ENCODE measurements around the gene SUPT3H. TPM values are rescaled to one million over a fixed set of nuclear protein-coding genes. Genes with fewer than 3 reads are reported as not detected.

The SUPT3H gene
- total and polyA plus RNA-seq, 2 of the 13 experiments (the other 11 are each of a cell fraction or from before 2014, with no cell fraction given), result 11.9 to 36.1 TPM

GRCh38 chr6:45199554-45199953 is 178.2 kb downstream of the SUPT3H start (continued):
- TF ChIP-seq HMG20A (CRISPR knock-in tag; IDR thresholded peaks at IDR 0.05; ENCODE audit: borderline replicate concordance), result peak; percentile 80
- TF ChIP-seq SOX5 (CRISPR knock-in tag; IDR thresholded peaks at IDR 0.05; ENCODE audit: borderline replicate concordance), result peak; percentile 84
- TF ChIP-seq MXD4 (CRISPR knock-in tag; IDR thresholded peaks at IDR 0.05), result 0 out of 2 replicates have a peak, but pooled peaks have one; percentile 35
- peak; percentile 57 for TF ChIP-seq ZNF503 (CRISPR knock-in tag; IDR thresholded peaks at IDR 0.05)
- TF ChIP-seq ZNF512B (CRISPR knock-in tag; IDR thresholded peaks at IDR 0.05; ENCODE audit: borderline replicate concordance), result no peak
- TF ChIP-seq NFIC (IDR thresholded peaks at IDR 0.05; ENCODE audit: low read length), result peak; percentile 91
- TF ChIP-seq SNAPC5 (CRISPR knock-in tag; IDR thresholded peaks at IDR 0.05; ENCODE audit: borderline replicate concordance), result no peak
- peak; percentile 84; the same call in 1 of the 2 replicates for TF ChIP-seq FOXJ3 (CRISPR knock-in tag; IDR thresholded peaks at IDR 0.05; ENCODE audit: borderline replicate concordance)
- no peak for TF ChIP-seq HBP1 (CRISPR knock-in tag; IDR thresholded peaks at IDR 0.05; ENCODE audit: low read depth)
- TF ChIP-seq TIGD3 (CRISPR knock-in tag; IDR thresholded peaks at IDR 0.05; ENCODE audit: borderline replicate concordance), result no peak
- peak; percentile 59; the same call in 1 of the 2 replicates for TF ChIP-seq MIER3 (CRISPR knock-in tag; IDR thresholded peaks at IDR 0.05; ENCODE audit: borderline replicate concordance)
- no peak for TF ChIP-seq CEBPZ (IDR thresholded peaks at IDR 0.05; ENCODE audit: low read length)
- no peak for TF ChIP-seq REXO4 (CRISPR knock-in tag; IDR thresholded peaks at IDR 0.05; ENCODE audit: borderline replicate concordance)
- peak; percentile 33; the same call in 1 of the 2 replicates for TF ChIP-seq MED1 (CRISPR knock-in tag; IDR thresholded peaks at IDR 0.05)
- TF ChIP-seq RFXAP (CRISPR knock-in tag; IDR thresholded peaks at IDR 0.05; ENCODE audit: borderline replicate concordance), result no peak
- no peak for TF ChIP-seq NFYB (CRISPR knock-in tag; IDR thresholded peaks at IDR 0.05)
- TF ChIP-seq PHF20 (CRISPR knock-in tag; IDR thresholded peaks at IDR 0.05), result no peak
- no peak for TF ChIP-seq ZNF713 (CRISPR knock-in tag; IDR thresholded peaks at IDR 0.05)
- TF ChIP-seq GATA4 (IDR thresholded peaks at IDR 0.05; ENCODE audit: borderline replicate concordance, low read depth), result no peak
- no peak; a peak in 1 of 4 replicates for TF ChIP-seq KLF16 (CRISPR knock-in tag; IDR thresholded peaks at IDR 0.05)

All from HepG2 (cell line).